IMR-90 (cell line): ENCODE results near the gene TRPM3.

ENCODE experiments used
- MXI1 ChIP-seq: IDR thresholded peaks from 2 replicates; pipeline ENCODE4 v1.6.1; 2012; ENCODE audit warnings: low read depth, mild to moderate bottlenecking, low read length, moderate library complexity, borderline replicate concordance
- RAD21 ChIP-seq: IDR thresholded peaks from 2 replicates; pipeline ENCODE4 v1.6.1; 2012; ENCODE audit warnings: low read length, improper control_type of control experiment
- TF ChIP-seq, protein P1 (sequence below): conservative IDR thresholded peaks from 2 replicates; pipeline ENCODE4 v1.5.1; 2012; ENCODE audit warnings: mild to moderate bottlenecking, low read depth, low read length, improper control_type of control experiment

GRCh38 chr9:70802758-70803436 lies 318.5 kb downstream of the TRPM3 start:
- TF ChIP-seq, protein P1, sequence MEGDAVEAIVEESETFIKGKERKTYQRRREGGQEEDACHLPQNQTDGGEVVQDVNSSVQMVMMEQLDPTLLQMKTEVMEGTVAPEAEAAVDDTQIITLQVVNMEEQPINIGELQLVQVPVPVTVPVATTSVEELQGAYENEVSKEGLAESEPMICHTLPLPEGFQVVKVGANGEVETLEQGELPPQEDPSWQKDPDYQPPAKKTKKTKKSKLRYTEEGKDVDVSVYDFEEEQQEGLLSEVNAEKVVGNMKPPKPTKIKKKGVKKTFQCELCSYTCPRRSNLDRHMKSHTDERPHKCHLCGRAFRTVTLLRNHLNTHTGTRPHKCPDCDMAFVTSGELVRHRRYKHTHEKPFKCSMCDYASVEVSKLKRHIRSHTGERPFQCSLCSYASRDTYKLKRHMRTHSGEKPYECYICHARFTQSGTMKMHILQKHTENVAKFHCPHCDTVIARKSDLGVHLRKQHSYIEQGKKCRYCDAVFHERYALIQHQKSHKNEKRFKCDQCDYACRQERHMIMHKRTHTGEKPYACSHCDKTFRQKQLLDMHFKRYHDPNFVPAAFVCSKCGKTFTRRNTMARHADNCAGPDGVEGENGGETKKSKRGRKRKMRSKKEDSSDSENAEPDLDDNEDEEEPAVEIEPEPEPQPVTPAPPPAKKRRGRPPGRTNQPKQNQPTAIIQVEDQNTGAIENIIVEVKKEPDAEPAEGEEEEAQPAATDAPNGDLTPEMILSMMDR: no peak
- no peak for TF ChIP-seq RAD21
- no peak for TF ChIP-seq MXI1
